ENCODE results near the gene HERPUD1. TPM values are rescaled to one million over a fixed set of nuclear protein-coding genes. Genes with fewer than 3 reads are reported as not detected.

Gene HERPUD1
- total and polyA plus RNA-seq, 2 of the 13 experiments (the other 11 are each of a cell fraction or from before 2014, with no cell fraction given), result 96.2 to 323 TPM

DNA sequence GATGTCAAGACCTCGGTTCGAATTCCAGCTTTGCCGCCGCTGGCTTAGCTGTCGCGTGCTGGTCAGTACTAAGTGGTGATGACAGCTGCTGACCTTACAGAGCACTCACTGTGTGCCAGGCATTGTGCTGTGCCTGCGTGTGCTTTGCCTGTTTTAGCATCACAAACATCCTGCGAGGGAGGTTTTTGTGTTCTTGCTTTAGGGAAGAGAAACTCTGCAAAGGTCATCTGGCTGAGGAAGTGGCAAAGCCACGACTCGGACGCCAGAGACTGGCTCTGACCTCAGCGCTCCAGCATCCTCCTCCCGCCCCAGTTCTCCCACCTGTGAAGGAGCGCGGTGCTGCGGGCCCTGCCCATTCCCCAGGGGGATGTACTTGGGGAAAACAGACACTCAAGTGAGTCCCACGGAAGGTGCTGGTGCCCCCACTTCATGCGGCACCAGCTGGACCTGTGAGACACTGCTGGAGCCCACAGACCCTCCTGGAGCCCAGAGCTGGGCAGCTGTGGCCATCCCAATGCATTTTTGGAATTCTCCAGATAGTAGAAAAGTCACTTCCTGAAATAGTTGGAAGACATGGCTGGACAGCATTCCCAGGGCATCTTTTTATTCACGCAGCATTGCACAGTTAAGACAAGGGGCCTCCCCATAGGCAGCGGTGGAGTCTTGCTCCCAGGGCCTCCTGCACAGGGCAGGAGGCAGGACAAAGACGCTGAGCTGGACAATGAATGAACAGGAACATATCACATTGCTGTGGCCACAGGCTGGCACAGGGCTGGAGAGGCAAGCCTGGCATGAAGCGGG, 20.0 kb upstream of the HERPUD1 start (continued):
- TF ChIP-seq, protein P1, sequence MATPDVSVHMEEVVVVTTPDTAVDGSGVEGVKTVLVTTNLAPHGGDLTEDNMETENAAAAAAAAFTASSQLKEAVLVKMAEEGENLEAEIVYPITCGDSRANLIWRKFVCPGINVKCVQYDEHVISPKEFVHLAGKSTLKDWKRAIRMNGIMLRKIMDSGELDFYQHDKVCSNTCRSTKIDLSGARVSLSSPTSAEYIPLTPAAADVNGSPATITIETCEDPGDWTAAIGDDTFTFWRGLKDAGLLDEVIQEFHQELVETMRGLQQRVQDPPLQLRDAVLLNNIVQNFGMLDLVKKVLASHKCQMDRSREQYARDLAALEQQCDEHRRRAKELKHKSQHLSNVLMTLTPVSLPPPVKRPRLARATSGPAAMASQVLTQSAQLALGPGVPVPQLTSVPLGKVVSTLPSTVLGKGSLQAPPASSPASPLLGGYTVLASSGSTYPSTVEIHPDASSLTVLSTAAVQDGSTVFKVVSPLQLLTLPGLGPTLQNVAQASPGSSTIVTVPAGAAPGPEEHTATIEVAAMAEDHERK (CRISPR knock-in tag; IDR thresholded peaks at IDR 0.05; ENCODE audit: low read depth), result no peak
- TF ChIP-seq FOXC1 (CRISPR knock-in tag; IDR thresholded peaks at IDR 0.05; ENCODE audit: borderline replicate concordance) (no peak), TOPORS (CRISPR knock-in tag; IDR thresholded peaks at IDR 0.05) (no peak), FOSL1 (CRISPR knock-in tag; IDR thresholded peaks at IDR 0.05; ENCODE audit: borderline replicate concordance) (0 out of 2 replicates have a peak, but pooled peaks have one; percentile 25), ZNF264 (CRISPR knock-in tag; IDR thresholded peaks at IDR 0.05) (no peak), ZNF12 (CRISPR knock-in tag; IDR thresholded peaks at IDR 0.05) (no peak), RBFOX2 (IDR thresholded peaks at IDR 0.05; ENCODE audit: low read depth, low read length) (no peak), SP2 (CRISPR knock-in tag; IDR thresholded peaks at IDR 0.05) (no peak), ZNF263 (CRISPR knock-in tag; IDR thresholded peaks at IDR 0.05) (0 out of 2 replicates have a peak, but pooled peaks have one; percentile 3), KAT8 (CRISPR knock-in tag; IDR thresholded peaks at IDR 0.05) (no peak), DNMT1 (CRISPR knock-in tag; IDR thresholded peaks at IDR 0.05) (no peak), ZNF441 (CRISPR knock-in tag; IDR thresholded peaks at IDR 0.05; ENCODE audit: borderline replicate concordance) (no peak), SMAD9 (CRISPR knock-in tag; IDR thresholded peaks at IDR 0.05) (no peak), HNRNPUL1 (IDR thresholded peaks at IDR 0.05; ENCODE audit: low read depth, low read length) (no peak), ZNF230 (CRISPR knock-in tag; IDR thresholded peaks at IDR 0.05) (no peak; the same call in 1 of the 2 replicates), IRF2 (CRISPR knock-in tag; IDR thresholded peaks at IDR 0.05) (no peak), ZNF33A (CRISPR knock-in tag; IDR thresholded peaks at IDR 0.05; ENCODE audit: borderline replicate concordance) (no peak), ZNF83 (CRISPR knock-in tag; IDR thresholded peaks at IDR 0.05; ENCODE audit: borderline replicate concordance) (no peak), ZNF709 (CRISPR knock-in tag; IDR thresholded peaks at IDR 0.05) (no peak), ZNF274 (CRISPR knock-in tag; IDR thresholded peaks at IDR 0.05) (no peak), ARNT2 (CRISPR knock-in tag; IDR thresholded peaks at IDR 0.05; ENCODE audit: low read depth) (no peak), ZSCAN29 (CRISPR knock-in tag; conservative IDR thresholded peaks at IDR 0.05) (no peak), ZFY (CRISPR knock-in tag; IDR thresholded peaks at IDR 0.05) (0 out of 2 replicates have a peak, but pooled peaks have one; percentile 23)
- TF ChIP-seq, protein P2, sequence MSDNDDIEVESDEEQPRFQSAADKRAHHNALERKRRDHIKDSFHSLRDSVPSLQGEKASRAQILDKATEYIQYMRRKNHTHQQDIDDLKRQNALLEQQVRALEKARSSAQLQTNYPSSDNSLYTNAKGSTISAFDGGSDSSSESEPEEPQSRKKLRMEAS (IDR thresholded peaks at IDR 0.05), result no peak
- TF ChIP-seq, protein P3, sequence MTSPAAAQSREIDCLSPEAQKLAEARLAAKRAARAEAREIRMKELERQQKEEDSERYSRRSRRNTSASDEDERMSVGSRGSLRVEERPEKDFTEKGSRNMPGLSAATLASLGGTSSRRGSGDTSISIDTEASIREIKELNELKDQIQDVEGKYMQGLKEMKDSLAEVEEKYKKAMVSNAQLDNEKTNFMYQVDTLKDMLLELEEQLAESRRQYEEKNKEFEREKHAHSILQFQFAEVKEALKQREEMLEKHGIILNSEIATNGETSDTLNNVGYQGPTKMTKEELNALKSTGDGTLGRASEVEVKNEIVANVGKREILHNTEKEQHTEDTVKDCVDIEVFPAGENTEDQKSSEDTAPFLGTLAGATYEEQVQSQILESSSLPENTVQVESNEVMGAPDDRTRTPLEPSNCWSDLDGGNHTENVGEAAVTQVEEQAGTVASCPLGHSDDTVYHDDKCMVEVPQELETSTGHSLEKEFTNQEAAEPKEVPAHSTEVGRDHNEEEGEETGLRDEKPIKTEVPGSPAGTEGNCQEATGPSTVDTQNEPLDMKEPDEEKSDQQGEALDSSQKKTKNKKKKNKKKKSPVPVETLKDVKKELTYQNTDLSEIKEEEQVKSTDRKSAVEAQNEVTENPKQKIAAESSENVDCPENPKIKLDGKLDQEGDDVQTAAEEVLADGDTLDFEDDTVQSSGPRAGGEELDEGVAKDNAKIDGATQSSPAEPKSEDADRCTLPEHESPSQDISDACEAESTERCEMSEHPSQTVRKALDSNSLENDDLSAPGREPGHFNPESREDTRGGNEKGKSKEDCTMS (CRISPR knock-in tag; conservative IDR thresholded peaks at IDR 0.05), result no peak
- TF ChIP-seq, protein P4, sequence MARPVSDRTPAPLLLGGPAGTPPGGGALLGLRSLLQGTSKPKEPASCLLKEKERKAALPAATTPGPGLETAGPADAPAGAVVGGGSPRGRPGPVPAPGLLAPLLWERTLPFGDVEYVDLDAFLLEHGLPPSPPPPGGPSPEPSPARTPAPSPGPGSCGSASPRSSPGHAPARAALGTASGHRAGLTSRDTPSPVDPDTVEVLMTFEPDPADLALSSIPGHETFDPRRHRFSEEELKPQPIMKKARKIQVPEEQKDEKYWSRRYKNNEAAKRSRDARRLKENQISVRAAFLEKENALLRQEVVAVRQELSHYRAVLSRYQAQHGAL (CRISPR knock-in tag; IDR thresholded peaks at IDR 0.05; ENCODE audit: not compliant biosample characterization), result no peak
